Muscle of back (tissue), 13 donors: ENCODE results near the gene ENO4. TPM values are rescaled to one million over a fixed set of nuclear protein-coding genes. Genes with fewer than 3 reads are reported as not detected.
A peak's percentile ranks its signal among the peaks of the same experiment; 100 is the strongest.

Source experiments
- DNase-seq, 3 donors: peaks; one replicate each; pipeline versions ENCODE4 v3.0.0 to v3.0.0-alpha.2; 2013
- long read RNA-seq, 9 donors: transcript quantifications; one replicate each; lab custom pipeline, GENCODE V29; 2026
- polyA plus RNA-seq, 10 donors: library from polyadenylated mRNA; unstranded; fragments of 120-200 nt; gene quantifications; one replicate each; pipeline ENCODE4 v1.2.1, GENCODE V29; 2013; ENCODE audit not compliant: insufficient read length in 10 of 10

ENO4 gene, protein sequence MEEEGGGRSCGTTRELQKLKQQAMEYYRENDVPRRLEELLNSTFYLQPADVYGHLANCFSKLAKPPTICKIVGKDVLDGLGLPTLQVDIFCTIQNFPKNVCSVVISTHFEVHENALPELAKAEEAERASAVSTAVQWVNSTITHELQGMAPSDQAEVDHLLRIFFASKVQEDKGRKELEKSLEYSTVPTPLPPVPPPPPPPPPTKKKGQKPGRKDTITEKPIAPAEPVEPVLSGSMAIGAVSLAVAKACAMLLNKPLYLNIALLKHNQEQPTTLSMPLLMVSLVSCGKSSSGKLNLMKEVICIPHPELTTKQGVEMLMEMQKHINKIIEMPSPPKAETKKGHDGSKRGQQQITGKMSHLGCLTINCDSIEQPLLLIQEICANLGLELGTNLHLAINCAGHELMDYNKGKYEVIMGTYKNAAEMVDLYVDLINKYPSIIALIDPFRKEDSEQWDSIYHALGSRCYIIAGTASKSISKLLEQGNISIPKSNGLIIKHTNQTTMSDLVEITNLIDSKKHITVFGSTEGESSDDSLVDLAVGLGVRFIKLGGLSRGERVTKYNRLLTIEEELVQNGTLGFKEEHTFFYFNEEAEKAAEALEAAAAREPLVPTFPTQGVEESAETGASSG
- polyA plus RNA-seq = 1 to 10 TPM in 2 of 10 donors, under 1 TPM in 8; 0.27 to 1.2 (median 0.51) TPM
- long read RNA-seq, donor 1 = 0 reads
- long read RNA-seq, donor 2 = 0 reads
- long read RNA-seq, donor 3 = 0 reads
- long read RNA-seq, donor 4 = 0 reads
- long read RNA-seq, donor 5 = 0 reads
- long read RNA-seq, donor 6 = 0 reads
- long read RNA-seq, donor 7 = 0 reads
- long read RNA-seq, donor 8, partial matches to known transcripts = 13 of 13 reads
- long read RNA-seq, donor 8, other reads (novel, unspliced or antisense) = 0 of 13 reads
- long read RNA-seq, donor 9 = 0 reads

DNA sequence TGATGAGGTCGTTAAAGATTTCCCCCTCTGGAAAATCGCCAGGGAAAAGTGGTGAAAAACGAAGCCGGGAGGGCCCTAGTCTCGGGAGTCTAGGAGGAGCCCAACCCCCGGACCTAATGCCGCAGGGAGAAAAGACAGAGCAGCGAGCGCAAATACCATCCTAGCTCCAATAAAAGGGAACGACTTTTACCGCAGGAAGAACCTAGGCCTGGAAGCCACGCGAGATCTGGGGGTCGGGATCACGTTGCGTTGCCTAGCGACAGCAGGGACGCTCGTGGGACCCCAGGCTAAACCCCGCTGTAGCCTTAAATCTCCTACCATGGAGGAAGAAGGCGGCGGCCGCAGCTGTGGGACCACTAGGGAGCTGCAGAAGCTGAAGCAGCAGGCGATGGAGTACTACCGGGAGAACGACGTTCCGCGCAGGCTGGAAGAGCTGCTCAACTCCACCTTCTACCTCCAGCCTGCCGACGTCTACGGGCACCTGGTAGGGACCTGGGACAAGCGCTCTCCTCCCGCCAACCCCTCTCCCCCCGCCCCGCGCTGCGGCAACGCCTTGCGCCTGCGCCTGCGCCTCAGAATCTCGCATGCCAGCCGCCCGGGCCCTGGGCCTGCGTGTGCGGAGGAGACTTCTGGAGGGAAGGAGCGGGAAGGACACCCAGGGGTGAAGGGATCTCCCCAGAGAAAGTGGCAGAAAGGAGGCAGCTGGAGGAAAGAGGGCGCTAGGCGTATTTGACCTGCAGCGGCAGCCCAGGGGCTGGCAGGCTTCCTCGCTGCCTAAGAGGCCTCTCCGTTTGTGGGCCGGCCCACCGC, at the start of gene ENO4:
ENO4 (plus strand) TSS at position 252 of the 810 bp plus-strand sequence; CDS start at position 320, 68 bp downstream.
- DNase-seq = peak; percentile 78 to 96 (median 89)

GRCh38 chr10:116800286-116800929, 48.9 kb upstream of the ENO4 start:
- DNase-seq = no peak

DNA sequence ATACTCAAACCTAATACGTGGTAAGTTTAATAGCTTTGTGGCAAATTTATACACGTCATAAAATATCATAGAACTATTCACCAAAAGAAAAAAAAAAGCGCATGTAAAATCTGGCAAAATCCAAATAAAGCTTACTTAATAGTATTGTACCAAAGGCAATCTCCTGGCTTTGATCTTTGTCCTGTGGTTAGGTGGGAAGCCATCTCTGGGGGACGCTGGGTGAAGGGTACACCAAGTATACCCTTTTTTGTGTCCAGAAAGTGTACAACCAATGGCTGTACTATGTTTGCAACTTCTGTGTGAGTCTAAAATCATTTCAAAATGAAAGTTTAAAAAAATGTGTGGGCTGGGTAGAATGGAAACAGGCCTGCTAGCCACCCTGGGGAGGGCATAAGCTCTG, 47.6 kb upstream of the ENO4 start:
- DNase-seq = no peak

- no peak for DNase-seq
Measured at GRCh38 chr10:116802474-116802873, 46.8 kb upstream of the ENO4 start.

GRCh38 chr10:116802876-116803275, 46.4 kb upstream of the ENO4 start:
- DNase-seq = no peak

DNA sequence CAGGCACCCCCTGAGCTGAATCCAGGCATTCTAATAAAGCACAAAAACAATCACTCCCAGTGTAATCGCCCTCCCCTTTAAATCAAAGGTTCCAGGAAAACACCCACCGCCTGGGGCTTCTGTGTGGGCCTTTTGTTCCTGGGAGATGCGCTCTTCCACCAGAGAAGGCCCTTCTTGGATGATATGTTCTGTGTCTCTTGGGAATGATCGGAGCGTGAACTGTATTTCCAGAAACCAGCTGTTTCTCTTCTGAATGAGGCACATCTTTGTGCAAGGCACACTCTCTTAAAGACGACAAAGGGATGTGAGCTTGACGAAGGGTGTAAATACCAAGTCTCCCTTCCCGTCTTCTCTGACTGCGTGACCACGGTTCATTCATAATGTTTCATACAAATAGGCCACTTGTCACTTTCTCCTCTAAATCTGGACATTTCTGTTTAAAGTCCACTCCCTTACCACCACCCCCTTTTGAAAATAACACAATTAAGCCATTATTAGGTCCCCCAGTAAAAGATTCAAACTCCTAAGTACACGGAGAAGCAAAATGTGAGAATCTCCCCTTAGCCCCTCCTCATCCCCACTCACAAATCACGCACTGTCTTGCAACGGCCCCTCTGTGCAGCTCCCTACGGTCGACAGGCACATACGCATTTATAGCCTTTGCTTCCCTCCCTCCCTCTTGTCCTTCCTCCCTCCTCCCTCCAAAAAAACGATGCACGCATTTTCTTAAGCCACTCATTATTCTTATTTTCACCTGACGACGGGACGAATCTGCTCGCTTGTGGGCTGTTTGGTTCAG, 45.6 kb upstream of the ENO4 start:
- no peak for DNase-seq

DNA sequence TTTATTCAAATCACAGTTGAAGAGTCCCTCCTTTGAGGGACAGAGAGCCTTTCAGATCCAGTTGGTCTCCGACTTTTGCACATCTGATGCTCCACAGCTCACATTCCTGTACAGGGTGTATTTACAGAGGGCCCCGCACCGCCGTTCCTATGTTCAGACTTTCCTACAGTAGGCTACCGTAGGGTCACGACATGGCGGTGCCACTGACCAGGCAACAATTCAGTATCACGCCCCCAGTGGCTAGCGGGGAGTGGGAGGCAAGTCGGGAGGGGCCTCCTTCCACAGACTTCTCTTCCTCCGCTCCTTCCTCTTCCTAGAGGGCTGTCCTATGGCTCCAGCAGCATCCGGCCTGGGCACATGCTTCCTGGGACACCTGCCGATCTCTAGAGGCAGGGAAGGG, 40.6 kb upstream of the ENO4 start:
- no peak for DNase-seq

DNA sequence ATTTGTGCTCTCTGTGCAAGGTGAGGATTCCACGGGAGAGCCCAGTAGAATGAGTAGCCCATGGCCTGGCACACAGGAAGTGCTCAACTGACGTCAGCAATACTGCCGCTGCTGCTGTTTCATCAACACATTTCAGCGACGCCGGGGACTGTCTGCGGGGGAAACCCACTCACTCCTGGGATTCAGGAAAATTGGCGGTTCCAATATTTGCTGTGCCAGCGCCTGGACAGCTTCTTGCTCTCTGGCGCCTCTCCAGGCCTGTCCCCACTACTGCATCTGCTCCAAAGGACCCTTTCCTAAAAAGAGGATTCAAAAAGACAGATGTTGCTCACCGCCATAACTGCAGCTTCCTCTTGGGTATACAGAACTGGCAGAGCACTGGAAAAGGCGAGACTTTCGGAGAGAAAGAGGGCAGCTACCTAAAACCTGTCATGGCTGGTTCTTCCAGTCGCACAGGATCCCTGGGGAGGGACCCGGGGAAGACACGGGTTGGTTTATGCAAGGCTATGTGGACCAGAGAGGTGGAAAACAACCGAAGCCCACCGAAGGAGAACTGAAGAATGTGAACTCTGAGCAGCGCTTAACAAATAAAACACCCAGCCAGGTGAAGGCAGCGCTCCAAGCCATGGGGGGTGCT, 39.7 kb upstream of the ENO4 start:
- peak in 1 of 3 donors; percentile 21 for DNase-seq

GRCh38 chr10:116810120-116810500, 39.2 kb upstream of the ENO4 start:
- DNase-seq = no peak

GRCh38 chr10:116810895-116811294, 38.4 kb upstream of the ENO4 start:
- no peak for DNase-seq

- no peak for DNase-seq
Measured at GRCh38 chr10:116811691-116812090, 37.6 kb upstream of the ENO4 start.

- DNase-seq = peak in 1 of 3 donors; percentile 13
Measured at GRCh38 chr10:116815641-116816415, 33.5 kb upstream of the ENO4 start.

DNA sequence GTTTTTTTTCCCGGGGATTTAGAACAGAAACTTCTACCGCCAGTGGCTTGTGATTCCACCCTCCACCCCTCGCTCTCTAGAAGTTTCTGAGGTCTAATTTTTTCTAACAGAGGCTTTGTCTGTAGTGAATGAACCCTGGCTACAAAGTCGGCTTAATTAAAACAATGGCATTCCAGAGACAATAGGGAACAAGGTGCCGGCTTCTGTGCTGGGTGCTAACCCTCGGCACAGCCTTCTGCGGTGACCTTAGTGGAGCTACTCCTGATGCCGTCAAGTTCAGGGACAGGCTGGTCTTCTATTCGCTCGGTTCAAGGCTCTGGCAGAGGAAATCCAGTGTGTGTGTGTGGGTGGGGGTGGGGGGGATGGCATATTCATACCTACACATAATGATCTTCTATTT, 32.1 kb upstream of the ENO4 start:
- DNase-seq = no peak

DNA sequence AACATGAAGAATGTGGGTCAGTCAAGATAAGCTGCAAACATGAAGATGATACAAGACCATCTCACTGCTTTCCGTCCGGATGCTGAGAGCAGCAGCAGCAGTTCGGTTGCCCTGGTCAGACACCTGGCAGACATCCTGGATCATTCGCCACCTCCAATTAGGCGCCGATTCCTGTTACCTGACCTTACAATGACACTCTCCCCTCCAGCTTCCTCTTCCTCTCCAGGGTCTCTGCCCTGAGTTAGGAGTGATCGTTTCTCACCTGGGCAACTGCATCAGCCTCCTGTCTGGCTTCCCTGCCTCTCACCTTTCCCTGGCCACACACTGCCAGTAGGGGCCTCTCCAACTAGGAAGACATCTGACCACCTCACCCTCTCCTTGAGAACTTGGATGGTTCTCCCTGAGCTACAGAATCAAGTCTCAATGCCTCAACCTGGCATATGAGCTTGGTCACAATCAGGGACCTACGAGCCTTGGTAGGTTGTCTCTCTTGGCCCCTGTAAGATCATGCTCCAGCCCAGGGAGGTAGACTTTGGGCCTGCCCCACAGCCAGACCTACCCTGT, 31.4 kb upstream of the ENO4 start:
- DNase-seq = no peak

DNA sequence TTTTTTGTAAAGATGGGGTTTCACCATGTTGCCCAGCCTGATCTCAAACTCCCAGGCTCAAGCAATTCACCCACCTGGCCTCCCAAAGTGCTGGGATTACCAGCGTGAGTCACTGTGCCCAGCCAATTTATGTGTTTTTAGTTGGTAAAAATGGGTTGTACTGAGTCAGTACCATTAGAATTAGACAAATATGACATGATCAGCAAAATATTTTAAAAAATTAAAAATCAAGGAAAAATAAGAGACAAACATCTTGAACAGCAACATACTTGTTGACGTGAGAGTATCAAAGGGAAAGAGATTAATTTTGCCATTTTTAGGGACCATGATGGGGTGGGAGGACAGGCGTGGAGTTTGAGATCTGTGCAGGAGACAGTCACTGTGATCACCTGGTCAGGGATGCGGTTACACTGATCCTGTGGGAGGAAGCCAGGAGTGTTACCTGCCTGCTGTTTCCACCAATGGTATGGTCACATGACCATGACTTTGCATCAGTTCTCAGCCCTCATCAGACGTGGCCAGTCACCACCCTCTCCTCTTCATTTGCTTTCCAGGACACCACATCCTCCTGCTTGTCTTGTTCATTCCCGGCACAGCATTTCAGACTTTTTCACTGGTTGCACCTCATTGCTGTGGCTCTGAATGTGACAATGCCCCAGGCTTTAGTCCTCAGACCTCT, 29.2 kb upstream of the ENO4 start:
- DNase-seq = no peak

GRCh38 chr10:116825901-116826300, 23.4 kb upstream of the ENO4 start:
- no peak for DNase-seq

DNA sequence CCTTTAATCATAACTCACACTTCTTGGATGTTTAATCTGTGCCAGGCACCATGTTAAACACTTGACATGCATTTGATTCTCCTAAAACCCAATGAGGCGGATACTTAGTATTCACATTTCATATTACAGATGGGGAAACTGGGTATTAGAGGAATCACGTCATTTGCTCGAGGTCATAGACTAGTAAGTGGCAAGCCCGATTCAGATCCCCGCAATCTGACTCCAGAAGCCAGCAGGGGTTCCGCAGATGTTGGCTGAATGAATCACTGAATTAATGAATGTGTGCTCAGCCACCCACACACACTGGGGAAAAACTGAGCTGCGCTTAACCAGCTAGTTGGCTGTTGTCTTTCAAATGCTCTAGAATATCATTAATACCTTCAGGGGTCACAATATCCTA, 22.5 kb upstream of the ENO4 start:
- DNase-seq = peak in 1 of 3 donors; percentile 47

DNA sequence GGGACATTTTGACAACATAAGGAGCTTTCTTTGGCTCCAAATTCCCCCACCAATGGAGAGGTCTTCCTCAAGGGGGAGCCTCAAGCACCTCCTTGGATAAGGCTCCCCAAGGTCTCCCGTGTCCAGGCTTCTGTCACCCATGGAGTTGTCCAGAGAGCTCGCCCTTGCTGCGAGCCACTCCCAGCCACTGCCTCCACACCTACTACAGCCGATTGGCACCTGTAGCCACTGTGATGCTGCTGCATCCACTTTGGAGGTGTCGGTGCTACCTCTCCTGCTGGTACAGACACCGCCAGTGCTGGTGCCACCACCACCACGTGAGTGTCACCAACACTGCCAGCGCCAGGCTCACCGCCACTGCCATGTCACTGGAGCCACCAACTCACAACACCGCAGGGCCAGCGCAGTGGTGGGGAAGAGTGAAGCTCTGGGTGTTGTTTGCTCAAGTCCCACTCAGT, 22.1 kb upstream of the ENO4 start:
- DNase-seq = no peak
